ENCODE measurements around the gene SMYD3. TPM values are rescaled to one million over a fixed set of nuclear protein-coding genes. Genes with fewer than 3 reads are reported as not detected.

SMYD3 gene
- polyA plus RNA-seq, 1 donor from 2014 or later, result 48.6 TPM

DNA sequence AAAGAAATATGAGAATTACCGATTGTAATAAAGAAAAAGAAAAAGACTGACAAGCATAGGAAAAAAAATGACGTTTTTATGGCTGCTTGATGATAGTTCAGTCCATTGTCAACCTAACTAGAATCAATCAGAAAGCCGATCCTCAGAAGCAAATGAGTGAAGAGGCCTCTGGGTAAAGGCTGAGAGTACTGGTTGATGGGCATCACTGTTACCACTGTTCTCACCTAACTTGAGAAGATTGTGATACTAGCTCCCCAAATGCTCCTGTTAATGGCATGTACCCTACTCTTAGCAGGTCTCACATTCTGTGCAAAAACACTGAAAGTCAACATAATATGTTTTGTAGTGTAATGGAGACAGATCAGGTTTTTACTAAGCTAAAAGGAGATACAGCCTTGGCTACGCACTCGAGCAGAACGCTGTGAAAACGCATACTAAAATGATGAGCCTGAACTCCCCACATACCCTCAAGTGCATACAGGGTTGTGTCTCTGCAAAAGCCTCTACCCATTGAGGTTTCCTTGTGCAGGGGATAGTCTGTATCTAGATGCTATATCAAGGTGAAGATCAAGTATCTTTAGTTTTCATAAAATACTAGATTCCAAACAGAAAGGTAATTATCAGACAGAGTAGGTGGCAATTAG lies 554.6 kb downstream of the SMYD3 start:
- H3K27me3 ChIP-seq (ENCODE audit: insufficient read depth, low read depth, low read length), result no peaks in the 10 kb centered on the region
- no peaks in the 10 kb centered on the region for H3K9me2 ChIP-seq (ENCODE audit: insufficient read depth, low read length)
- H3F3A ChIP-seq (ENCODE audit: insufficient read depth, low read length, poor library complexity, severe bottlenecking), result no peaks in the 10 kb centered on the region
- TF ChIP-seq MXI1 (conservative IDR thresholded peaks at IDR 0.05; ENCODE audit: poor library complexity, severe bottlenecking) (no peak), TAF1 (IDR thresholded peaks at IDR 0.05; ENCODE audit: low read depth) (no peak), SMC3 (conservative IDR thresholded peaks at IDR 0.05; ENCODE audit: poor library complexity) (no peak), EZH2 (IDR thresholded peaks at IDR 0.05; ENCODE audit: borderline replicate concordance, insufficient read depth, low read length, poor library complexity, severe bottlenecking) (no peak), POLR2AphosphoS5 (IDR thresholded peaks at IDR 0.05) (no peak), EP300 (conservative IDR thresholded peaks at IDR 0.05; ENCODE audit: poor library complexity, severe bottlenecking) (no peak), RAD21 (conservative IDR thresholded peaks at IDR 0.05) (no peak)
- TF ChIP-seq, protein P1, sequence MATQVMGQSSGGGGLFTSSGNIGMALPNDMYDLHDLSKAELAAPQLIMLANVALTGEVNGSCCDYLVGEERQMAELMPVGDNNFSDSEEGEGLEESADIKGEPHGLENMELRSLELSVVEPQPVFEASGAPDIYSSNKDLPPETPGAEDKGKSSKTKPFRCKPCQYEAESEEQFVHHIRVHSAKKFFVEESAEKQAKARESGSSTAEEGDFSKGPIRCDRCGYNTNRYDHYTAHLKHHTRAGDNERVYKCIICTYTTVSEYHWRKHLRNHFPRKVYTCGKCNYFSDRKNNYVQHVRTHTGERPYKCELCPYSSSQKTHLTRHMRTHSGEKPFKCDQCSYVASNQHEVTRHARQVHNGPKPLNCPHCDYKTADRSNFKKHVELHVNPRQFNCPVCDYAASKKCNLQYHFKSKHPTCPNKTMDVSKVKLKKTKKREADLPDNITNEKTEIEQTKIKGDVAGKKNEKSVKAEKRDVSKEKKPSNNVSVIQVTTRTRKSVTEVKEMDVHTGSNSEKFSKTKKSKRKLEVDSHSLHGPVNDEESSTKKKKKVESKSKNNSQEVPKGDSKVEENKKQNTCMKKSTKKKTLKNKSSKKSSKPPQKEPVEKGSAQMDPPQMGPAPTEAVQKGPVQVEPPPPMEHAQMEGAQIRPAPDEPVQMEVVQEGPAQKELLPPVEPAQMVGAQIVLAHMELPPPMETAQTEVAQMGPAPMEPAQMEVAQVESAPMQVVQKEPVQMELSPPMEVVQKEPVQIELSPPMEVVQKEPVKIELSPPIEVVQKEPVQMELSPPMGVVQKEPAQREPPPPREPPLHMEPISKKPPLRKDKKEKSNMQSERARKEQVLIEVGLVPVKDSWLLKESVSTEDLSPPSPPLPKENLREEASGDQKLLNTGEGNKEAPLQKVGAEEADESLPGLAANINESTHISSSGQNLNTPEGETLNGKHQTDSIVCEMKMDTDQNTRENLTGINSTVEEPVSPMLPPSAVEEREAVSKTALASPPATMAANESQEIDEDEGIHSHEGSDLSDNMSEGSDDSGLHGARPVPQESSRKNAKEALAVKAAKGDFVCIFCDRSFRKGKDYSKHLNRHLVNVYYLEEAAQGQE (IDR thresholded peaks at IDR 0.05; ENCODE audit: borderline replicate concordance), result no peak
- TF ChIP-seq, protein P2, sequence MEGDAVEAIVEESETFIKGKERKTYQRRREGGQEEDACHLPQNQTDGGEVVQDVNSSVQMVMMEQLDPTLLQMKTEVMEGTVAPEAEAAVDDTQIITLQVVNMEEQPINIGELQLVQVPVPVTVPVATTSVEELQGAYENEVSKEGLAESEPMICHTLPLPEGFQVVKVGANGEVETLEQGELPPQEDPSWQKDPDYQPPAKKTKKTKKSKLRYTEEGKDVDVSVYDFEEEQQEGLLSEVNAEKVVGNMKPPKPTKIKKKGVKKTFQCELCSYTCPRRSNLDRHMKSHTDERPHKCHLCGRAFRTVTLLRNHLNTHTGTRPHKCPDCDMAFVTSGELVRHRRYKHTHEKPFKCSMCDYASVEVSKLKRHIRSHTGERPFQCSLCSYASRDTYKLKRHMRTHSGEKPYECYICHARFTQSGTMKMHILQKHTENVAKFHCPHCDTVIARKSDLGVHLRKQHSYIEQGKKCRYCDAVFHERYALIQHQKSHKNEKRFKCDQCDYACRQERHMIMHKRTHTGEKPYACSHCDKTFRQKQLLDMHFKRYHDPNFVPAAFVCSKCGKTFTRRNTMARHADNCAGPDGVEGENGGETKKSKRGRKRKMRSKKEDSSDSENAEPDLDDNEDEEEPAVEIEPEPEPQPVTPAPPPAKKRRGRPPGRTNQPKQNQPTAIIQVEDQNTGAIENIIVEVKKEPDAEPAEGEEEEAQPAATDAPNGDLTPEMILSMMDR (IDR thresholded peaks at IDR 0.05; ENCODE audit: poor library complexity, severe bottlenecking), result no peak
- no peak overlapping the region for H3K4me3 ChIP-seq (ENCODE audit: low read length)
- no peaks in the 10 kb centered on the region for H3K79me2 ChIP-seq (replicated peaks; ENCODE audit: insufficient read depth, low read length)
- no peak overlapping the region for H2AFZ ChIP-seq (ENCODE audit: low read depth, low read length)
- H3K4me2 ChIP-seq (ENCODE audit: low read length), result no peak overlapping the region
- H3K9ac ChIP-seq (ENCODE audit: low read length), result no peak overlapping the region
- no peaks in the 10 kb centered on the region for H4K20me1 ChIP-seq (ENCODE audit: insufficient read depth)
- no peaks in the 10 kb centered on the region for H3K9me3 ChIP-seq (ENCODE audit: low read length)
- H3K36me3 ChIP-seq (ENCODE audit: insufficient read depth, low read length), result no peaks in the 10 kb centered on the region
- no peak overlapping the region for H3K27ac ChIP-seq (ENCODE audit: low read length)

DNA sequence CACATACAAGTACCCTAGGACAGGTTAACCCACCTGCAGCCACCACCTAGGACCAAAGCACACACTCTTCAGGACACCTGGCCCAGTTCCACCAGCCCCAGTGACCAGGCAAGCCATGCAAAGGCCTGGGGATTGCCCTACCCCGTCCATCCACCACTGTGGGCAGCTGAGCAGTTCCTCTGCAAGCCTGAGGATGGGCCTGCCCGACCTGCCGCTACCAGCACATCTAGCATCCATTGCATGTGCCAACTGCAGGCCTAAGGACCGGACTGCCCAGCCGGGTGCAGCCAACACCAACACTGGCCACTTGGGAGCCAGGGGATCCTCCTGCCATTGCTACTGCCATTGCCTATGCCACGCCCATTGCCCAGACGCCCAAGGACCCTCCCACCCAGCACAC lies 558.3 kb downstream of the SMYD3 start:
- TF ChIP-seq RAD21 (conservative IDR thresholded peaks at IDR 0.05) (no peak), SMC3 (conservative IDR thresholded peaks at IDR 0.05; ENCODE audit: poor library complexity) (no peak), TAF1 (IDR thresholded peaks at IDR 0.05; ENCODE audit: low read depth) (no peak), EP300 (conservative IDR thresholded peaks at IDR 0.05; ENCODE audit: poor library complexity, severe bottlenecking) (no peak), POLR2AphosphoS5 (IDR thresholded peaks at IDR 0.05) (no peak), EZH2 (IDR thresholded peaks at IDR 0.05; ENCODE audit: borderline replicate concordance, insufficient read depth, low read length, poor library complexity, severe bottlenecking) (no peak), MXI1 (conservative IDR thresholded peaks at IDR 0.05; ENCODE audit: poor library complexity, severe bottlenecking) (no peak)
- TF ChIP-seq, protein P2 (IDR thresholded peaks at IDR 0.05; ENCODE audit: poor library complexity, severe bottlenecking), result no peak
- TF ChIP-seq, protein P1 (IDR thresholded peaks at IDR 0.05; ENCODE audit: borderline replicate concordance), result no peak
- Histone ChIP-seq H3K9me2 (ENCODE audit: insufficient read depth, low read length) (no peaks in the 10 kb centered on the region), H3K4me3 (ENCODE audit: low read length) (no peak overlapping the region), H3K9ac (ENCODE audit: low read length) (no peak overlapping the region), H3K79me2 (replicated peaks; ENCODE audit: insufficient read depth, low read length) (no peaks in the 10 kb centered on the region), H4K20me1 (ENCODE audit: insufficient read depth) (no peaks in the 10 kb centered on the region), H2AFZ (ENCODE audit: low read depth, low read length) (no peak overlapping the region), H3K4me2 (ENCODE audit: low read length) (no peak overlapping the region), H3K36me3 (ENCODE audit: insufficient read depth, low read length) (no peaks in the 10 kb centered on the region), H3K27ac (ENCODE audit: low read length) (no peak overlapping the region), H3K27me3 (ENCODE audit: insufficient read depth, low read depth, low read length) (no peaks in the 10 kb centered on the region), H3K9me3 (ENCODE audit: low read length) (no peaks in the 10 kb centered on the region), H3F3A (ENCODE audit: insufficient read depth, low read length, poor library complexity, severe bottlenecking) (no peaks in the 10 kb centered on the region)

Measured in neural cell (in vitro differentiated cells).